GM21381 (cell line): ENCODE data around the gene PNKD.
"Not testable (repeated sequence)": the region's sequence is repeated elsewhere in the genome, so short reads cannot be mapped to it uniquely, and the experiment has no call there.

Source experiments
- ATAC-seq: cut with Tn5 transposase; IDR thresholded peaks from one replicate; pipeline ENCODE4 v1.9.1; 2021; ENCODE audit warnings: mild to moderate bottlenecking, moderate library complexity; ENCODE audit not compliant: unreplicated experiment

The PNKD gene

GRCh38 chr2:218291318-218292047 lies 21.2 kb downstream of the PNKD start:
- no peak for ATAC-seq

DNA sequence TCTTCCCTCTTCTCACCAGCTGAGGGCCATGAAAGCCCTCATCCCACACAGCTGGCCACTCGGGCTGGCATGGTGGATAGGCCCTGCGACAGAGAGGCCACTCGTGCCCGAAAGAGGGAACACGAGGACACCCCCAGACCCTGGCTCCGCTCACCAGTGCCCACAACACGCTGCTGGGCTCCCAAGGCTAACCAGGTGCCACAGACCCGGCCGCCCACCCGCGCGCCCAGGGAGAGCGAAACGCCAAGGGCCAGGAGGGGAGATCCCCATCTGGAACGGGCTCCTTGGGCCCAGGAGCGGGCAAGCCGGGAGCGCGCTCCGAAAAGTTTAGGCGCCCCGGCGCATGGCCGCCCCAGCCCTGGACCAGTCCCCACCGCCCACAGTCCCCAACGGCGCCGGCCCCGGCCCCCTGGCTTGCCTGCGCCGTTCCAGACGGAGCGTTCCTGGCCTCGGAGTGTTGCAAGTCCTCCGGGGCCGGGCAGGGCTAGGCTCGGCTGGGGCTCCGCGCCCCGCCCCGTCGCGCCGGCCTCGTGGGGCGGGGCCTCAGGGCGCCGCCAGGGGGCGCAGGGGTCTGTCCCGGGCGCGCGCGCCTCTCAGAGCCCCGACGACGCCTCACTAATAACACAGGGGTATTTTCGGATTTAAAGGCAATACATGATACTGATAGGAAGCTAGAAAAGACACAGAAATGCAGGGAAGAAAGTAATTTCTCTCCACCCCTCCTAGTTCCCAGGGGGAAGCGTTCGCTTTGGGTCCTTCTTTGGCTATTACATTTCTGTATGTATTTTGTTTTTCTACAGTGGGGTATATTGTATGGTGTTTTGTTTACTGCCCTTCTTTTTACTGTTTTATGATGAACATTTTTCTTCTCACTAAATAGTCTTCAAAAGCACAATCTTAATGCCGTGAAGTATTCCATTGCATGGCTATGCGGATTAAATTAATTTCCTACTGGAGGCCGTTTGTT lies 22.0 kb downstream of the PNKD start, which contains the start of gene TMBIM1:
Gene TMBIM1 (minus strand): TSS at position 456 of the 967 bp plus-strand sequence. CDS start 10,362 bp downstream, outside the sequence.
- ATAC-seq = peak; percentile 74

DNA sequence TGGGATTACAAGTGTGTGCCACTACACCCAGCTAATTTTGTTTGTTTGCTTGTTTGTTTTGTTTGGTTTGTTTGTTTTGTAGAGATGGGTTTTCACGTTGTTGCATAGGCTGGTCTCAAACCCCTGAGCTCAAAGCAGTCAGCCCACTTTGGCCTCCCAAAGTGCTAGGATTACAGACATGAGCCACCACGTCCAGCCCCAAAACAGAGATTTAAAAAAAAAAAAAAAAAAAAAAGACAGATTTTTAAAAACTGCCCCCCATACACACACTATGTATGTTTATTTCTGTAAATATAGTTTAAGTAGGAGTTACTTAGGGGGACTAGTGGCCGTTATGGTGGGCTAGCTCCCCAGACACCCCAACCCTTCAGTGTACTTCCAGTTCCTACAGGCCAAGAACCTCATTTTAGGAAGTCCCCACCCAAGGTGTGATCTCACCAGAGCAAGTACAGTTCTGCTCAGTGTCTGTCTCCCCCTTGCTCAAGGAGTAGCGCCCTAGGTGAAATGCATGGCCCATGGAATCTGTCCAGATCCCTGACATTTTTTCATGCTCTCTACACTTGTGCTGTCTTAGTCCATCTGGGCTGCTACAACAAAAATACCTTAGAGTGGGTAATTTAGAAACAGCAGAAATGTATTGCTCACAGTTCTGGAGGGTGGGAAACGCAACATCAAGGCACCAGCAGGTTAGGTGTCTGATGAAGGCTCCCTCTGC lies 23.6 kb downstream of the PNKD start:
- ATAC-seq = no peak

DNA sequence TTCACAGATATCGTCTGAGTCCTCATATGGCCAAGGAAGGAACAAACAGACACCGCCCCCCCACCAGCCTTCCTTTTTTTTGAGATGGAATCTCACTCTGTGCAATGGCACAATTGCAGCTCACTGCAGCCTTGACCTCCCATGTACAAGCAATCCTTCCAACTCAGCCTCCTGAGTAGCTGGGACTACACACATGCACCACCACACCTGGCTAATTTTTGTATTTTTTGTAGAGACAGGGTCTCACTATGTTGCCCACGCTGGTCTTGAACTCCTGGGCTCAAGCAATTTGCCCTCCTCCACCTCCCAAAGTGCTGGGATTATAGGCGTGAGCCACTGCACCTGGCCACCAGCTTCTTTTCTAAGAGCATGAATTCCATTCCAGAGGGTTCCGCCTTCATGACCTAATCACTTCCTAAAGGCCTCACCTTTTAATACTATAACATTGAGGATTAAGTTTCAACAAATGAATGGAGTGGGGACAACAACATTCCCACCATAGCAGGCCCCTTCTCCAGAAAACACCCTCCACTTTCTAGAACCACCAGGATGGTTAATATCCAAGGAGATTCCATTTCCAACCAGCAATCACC lies 24.2 kb downstream of the PNKD start:
- no peak for ATAC-seq

DNA sequence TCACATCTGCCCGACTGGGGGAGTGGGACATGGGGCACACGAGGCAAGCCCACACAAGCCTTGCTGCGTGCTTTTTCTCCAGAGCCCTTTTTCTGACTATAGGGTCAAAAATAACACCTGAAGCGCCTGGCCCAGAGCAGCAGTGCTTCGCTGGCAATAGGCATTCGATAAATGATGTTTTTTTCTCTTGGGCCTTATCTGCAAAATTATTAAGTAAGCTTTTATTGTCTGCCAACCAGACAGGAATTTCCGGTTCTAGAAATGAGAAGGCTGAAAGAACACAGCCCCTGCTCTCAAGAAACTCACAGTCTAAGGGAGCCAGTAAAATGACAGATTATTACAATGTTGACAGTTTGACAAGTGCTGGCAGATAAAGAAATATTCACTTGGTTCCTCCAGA lies 24.7 kb downstream of the PNKD start:
- no peak for ATAC-seq

DNA sequence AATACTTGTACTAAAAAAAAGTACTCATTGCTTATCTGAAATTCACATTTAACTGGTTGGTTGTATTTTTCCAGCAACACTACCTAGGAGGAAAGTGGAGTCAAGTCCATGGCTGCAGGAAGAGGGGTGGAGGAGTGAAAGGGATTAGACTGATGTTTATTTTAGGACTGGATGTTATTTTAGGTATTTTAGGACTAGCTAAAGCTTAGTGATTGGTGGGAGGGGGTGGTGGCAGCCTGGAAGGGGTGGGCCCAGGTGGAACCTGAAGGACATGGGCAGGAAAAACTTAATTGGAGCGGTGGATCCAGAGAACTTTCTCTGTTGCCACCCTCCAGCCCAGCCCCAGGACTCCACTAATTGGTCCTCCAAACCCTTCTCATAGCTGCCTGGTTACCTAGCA lies 25.9 kb downstream of the PNKD start:
- ATAC-seq = no peak

GRCh38 chr2:218296847-218297246 lies 26.5 kb downstream of the PNKD start:
- ATAC-seq = no peak

DNA sequence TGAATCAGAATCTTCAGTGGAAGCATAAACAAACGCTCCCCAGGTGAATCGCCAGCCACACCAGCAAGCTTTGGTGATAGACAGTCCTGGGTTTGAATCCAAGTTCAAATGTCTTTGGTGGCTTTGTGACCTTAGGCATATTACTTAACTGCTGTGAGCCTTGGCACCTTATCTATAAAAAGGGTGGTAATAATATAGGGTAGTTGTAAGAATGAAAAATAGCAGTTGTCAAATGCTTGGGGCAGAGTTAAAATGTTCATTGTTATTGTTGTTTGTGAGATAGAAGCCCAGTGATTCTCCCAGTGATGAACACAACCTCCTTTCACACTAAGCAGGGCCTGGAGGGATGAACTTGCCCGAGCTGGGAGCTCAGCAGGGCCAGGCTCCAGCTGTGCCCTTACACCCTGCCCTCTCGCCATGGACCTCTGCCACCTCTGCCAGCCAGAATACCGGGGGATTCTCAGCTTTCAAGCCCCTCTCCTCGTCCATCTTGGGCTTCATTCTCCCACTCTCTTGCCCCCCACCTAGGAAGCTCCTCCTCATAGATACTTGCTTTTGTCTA lies 28.1 kb downstream of the PNKD start:
- no peak for ATAC-seq

DNA sequence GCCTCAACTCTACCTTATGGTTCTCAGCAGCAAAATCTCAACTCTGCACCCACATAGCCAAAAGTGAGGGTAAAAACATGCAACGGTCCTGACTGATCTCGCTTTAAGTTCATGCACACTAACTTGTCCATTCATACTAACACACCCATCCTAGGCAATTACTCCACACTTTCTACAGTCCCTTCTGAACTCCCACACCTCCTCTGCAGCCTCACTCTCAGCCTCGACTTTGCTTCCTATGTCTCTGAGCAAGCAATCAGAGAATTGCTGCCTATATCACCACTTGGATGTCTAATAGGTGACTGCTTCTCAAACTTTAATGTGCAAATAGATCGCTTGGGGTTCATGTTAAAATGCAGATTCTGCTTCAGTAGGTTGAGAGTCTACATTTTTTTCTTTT lies 29.8 kb downstream of the PNKD start:
- no peak for ATAC-seq

DNA sequence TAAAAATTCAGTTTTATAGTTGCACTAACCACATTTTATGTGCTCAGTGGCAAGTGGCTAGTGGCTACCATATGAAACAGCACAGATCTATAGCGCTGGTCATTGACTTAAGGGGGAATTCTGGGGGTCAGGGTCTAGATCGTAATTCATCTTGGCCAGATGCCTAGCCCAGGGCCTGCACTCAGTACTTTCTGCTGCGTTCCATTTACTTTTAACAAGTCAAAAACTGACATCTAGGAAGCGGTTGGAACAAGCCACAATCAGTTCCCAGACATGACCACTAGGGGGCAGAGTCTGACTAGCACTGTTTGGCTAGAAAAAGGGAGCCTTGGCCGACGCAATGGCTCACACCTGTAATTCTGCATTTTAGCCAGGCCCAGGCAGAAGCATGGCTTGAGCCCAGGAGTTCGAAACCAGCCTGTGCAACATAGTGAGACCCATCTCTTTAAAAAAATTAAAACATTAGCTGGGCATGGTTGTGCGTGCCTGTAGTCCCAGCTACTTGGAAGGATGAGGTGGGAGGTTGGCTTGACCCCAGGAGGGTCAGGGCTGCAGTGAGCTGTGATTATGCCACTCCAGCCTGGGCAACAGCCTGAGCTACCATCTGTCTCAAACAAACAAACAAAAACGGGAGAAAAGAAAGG lies 31.0 kb downstream of the PNKD start:
- peak; percentile 91 for ATAC-seq

DNA sequence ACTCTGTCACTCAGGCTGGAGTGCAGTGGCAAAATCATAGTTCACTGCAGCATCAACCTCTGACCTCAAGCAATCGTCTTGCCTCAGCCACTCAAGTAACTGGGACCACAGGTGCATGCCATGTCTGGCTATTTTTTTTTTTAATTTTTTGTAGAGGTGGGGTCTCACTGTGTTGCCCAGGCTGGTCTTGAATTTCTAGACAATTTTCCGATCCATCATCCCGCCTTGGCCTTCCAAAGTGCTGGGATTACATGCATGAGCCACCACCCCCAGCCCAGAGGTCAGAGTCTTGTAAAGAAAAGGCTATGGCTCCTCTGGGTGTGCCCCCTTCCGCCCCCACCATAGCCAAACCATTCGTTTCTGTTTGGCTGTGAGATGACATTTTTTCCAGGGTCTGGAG lies 35.1 kb downstream of the PNKD start:
- no peak for ATAC-seq

GRCh38 chr2:218306184-218306920 lies 36.0 kb downstream of the PNKD start:
- ATAC-seq = no peak

- no peak for ATAC-seq
These were observed 37.2 kb downstream of the PNKD start for GRCh38 chr2:218307415-218308090.

DNA sequence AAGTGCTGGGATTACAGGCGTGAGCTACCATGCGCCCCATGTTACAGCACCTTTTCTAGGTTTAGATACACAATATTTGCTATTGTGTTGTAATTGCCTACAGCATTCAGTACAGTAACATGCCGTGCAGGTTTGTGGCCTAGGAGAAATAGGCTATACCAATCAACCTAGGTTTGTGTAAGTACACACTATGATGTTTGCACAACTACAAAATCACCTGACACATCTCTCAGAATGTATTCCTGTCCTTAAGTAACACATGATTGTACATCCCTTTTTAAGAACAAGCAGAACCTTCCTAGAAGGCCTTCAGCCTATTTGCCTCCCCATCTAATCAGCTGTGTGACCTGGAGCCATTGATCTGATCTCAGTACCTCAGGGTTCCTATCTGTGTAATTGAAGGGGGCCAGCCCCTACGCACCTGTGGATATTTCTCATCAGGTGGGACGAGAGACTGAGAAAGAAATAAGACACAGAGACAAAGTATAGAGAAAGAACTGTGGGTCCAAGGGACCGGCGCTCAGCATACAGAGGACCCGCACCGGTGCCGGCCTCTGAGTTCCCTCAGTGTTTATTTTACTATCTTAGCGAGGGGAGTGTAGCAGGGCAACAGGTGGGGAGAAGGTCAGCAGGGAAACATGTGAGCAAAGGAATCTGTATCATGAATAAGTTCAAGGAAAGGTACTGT lies 40.7 kb downstream of the PNKD start:
- no peak for ATAC-seq

GRCh38 chr2:218311541-218312266 lies 41.4 kb downstream of the PNKD start:
- ATAC-seq = not testable (repeated sequence)

GRCh38 chr2:218312267-218312756 lies 42.0 kb downstream of the PNKD start:
- ATAC-seq = no peak

DNA sequence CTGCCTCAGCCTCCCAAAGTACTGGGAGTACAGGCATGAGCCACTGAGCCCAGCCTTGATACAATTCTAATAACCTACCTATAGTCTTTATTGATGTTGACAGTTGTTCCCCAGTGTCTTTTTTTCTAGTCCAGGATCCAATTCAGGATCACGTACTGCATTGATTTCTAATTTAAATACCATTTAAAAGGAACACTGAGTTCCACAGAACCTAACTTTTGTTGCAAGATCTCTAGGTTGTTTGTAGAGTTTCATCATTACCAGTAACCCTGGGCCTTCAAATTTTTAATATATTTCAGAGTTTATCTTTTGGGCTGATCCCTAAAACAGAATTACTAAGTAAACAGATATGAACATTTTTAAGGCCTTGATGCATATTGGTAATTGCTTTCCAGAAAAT lies 43.0 kb downstream of the PNKD start:
- ATAC-seq = no peak
